IMR-90 (cell line): ENCODE results near the gene ZBTB22. TPM values are rescaled to one million over a fixed set of nuclear protein-coding genes. Genes with fewer than 3 reads are reported as not detected.

Source experiments
- ATAC-seq: fragments of 200-7000 bp; cut with Tn5 transposase; 2 replicates; pipeline ENCODE4 v1.9.1; 2020; ENCODE audit warnings: low read depth, mild to moderate bottlenecking, moderate library complexity
- BruUV-seq: library from RNA; stranded (reverse); fragments of 400-500 nt; replicated peaks from 2 replicates; lab custom pipeline; 2021; lab: Mats Ljungman, UMichigan
- CTCF ChIA-PET: fragments of 300-600 bp; formaldehyde crosslinking; extraction: SDS; loops from one replicate; lab custom pipeline; 2021; ENCODE audit warnings: antibody characterized with exemption; lab: Yijun Ruan, JAX
- POLR2A ChIA-PET: fragments of 300-600 bp; sonication (Branson Sonifier 250); formaldehyde crosslinking; loops from one replicate; lab custom pipeline; 2022; ENCODE audit warnings: antibody characterized with exemption; ENCODE audit not compliant: unreplicated experiment; lab: Charles Lee
- DNase-seq: peaks from one replicate; pipeline ENCODE4 v3.0.0; 2013
- H2AFZ ChIP-seq: replicated peaks from 2 replicates; pipeline ENCODE3; 2013; ENCODE audit warnings: low read length, mild to moderate bottlenecking; ENCODE audit not compliant: poor library complexity
- H2AK5ac ChIP-seq: 2 replicates; pipeline ENCODE4 v1.6.1; 2013; ENCODE audit warnings: low read depth, low read length, inconsistent platforms
- H2AK9ac ChIP-seq: replicated peaks from 2 replicates; pipeline ENCODE3; 2013; ENCODE audit warnings: mild to moderate bottlenecking, low read depth, low read length, moderate library complexity; ENCODE audit not compliant: poor library complexity
- H2BK120ac ChIP-seq: 2 replicates; pipeline ENCODE4 v1.6.1; 2013; ENCODE audit warnings: low read depth, low read length, inconsistent platforms
- H2BK15ac ChIP-seq: 3 replicates; pipeline ENCODE4 v1.6.1; 2013; ENCODE audit warnings: low read depth, low read length, inconsistent platforms
- H2BK20ac ChIP-seq: 2 replicates; pipeline ENCODE4 v1.6.1; 2013; ENCODE audit warnings: low read depth, mild to moderate bottlenecking, inconsistent platforms, low read length, moderate library complexity
- H2BK5ac ChIP-seq: 2 replicates; pipeline ENCODE4 v1.6.1; 2013; ENCODE audit warnings: mild to moderate bottlenecking, low read depth, low read length, inconsistent platforms; ENCODE audit not compliant: poor library complexity, severe bottlenecking
- H3K14ac ChIP-seq: replicated peaks from 2 replicates; pipeline ENCODE4 v1.6.1; 2013; ENCODE audit warnings: low read depth, low read length, inconsistent platforms
- H3K18ac ChIP-seq: 2 replicates; pipeline ENCODE4 v1.6.1; 2013; ENCODE audit warnings: low read depth, low read length, control low read depth
- H3K23ac ChIP-seq: 2 replicates; pipeline ENCODE4 v1.6.1; 2013; ENCODE audit warnings: low read depth, low read length, inconsistent platforms
- H3K27ac ChIP-seq: 2 replicates; pipeline ENCODE4 v1.5.1; 2013; ENCODE audit warnings: mild to moderate bottlenecking, control low read depth, low read length; ENCODE audit not compliant: insufficient read depth
- H3K27me3 ChIP-seq: 2 replicates; pipeline ENCODE4 v1.6.1; 2013; ENCODE audit warnings: low read length; ENCODE audit not compliant: control insufficient read depth, insufficient read depth
- H3K36me3 ChIP-seq: 2 replicates; pipeline ENCODE4 v1.6.1; 2013; ENCODE audit warnings: low read length, mixed read lengths; ENCODE audit not compliant: control insufficient read depth, insufficient read depth
- H3K4ac ChIP-seq: 2 replicates; pipeline ENCODE4 v1.6.1; 2013; ENCODE audit warnings: low read depth, low read length, inconsistent platforms
- H3K4me1 ChIP-seq: 2 replicates; pipeline ENCODE4 v1.6.1; 2013; ENCODE audit warnings: low read length, mixed read lengths; ENCODE audit not compliant: control insufficient read depth, insufficient read depth
- H3K4me2 ChIP-seq: 2 replicates; pipeline ENCODE4 v1.6.1; 2013; ENCODE audit warnings: low read depth, mild to moderate bottlenecking, control low read depth, low read length, moderate library complexity
- H3K4me3 ChIP-seq: 2 replicates; pipeline ENCODE4 v1.5.1; 2013; ENCODE audit warnings: low read depth, mild to moderate bottlenecking, control low read depth, low read length, moderate library complexity; ENCODE audit not compliant: insufficient read depth
- H3K56ac ChIP-seq: 2 replicates; pipeline ENCODE4 v1.6.1; 2013; ENCODE audit warnings: low read length, inconsistent platforms; ENCODE audit not compliant: insufficient read depth; ENCODE audit errors: extremely low read depth
- H3K79me1 ChIP-seq, 2 experiments: 2 replicates each; pipeline ENCODE4 v1.6.1; 2013; ENCODE audit warnings: low read length in 2 of 2, inconsistent platforms in 1 of 2, low read depth in 1 of 2
- H3K9ac ChIP-seq: 2 replicates; pipeline ENCODE4 v1.6.1; 2013; ENCODE audit warnings: low read depth, low read length, control low read depth
- H3K9me1 ChIP-seq: 2 replicates; pipeline ENCODE4 v1.6.1; 2013; ENCODE audit warnings: low read length, inconsistent platforms; ENCODE audit not compliant: insufficient read depth
- H3K9me3 ChIP-seq: 2 replicates; pipeline ENCODE4 v1.6.1; 2013; ENCODE audit warnings: low read length; ENCODE audit not compliant: control insufficient read depth, insufficient read depth
- H4K20me1 ChIP-seq: 2 replicates; pipeline ENCODE4 v1.6.1; 2013; ENCODE audit warnings: low read length, inconsistent platforms; ENCODE audit not compliant: insufficient read depth
- H4K5ac ChIP-seq: 2 replicates; pipeline ENCODE4 v1.6.1; 2013; ENCODE audit warnings: mild to moderate bottlenecking, low read depth, low read length, control low read depth
- H4K8ac ChIP-seq, 2 experiments: 2 replicates each; pipeline ENCODE4 v1.6.1; 2013; ENCODE audit warnings: low read depth in 2 of 2, low read length in 2 of 2, control low read depth in 1 of 2, inconsistent platforms in 1 of 2
- H4K91ac ChIP-seq: 2 replicates; pipeline ENCODE4 v1.6.1; 2013; ENCODE audit warnings: low read depth, low read length, inconsistent platforms; ENCODE audit not compliant: insufficient read depth
- BHLHE40 ChIP-seq: fragments of 150-350 bp; IDR thresholded peaks from 2 replicates; pipeline ENCODE4 v1.6.1; 2016; ENCODE audit warnings: mild to moderate bottlenecking, low read depth, low read length
- CEBPB ChIP-seq: IDR thresholded peaks from 2 replicates; pipeline ENCODE4 v1.6.1; 2012; ENCODE audit warnings: low read depth, low read length, improper control_type of control experiment
- CHD1 ChIP-seq: IDR thresholded peaks from 2 replicates; pipeline ENCODE4 v1.6.1; 2012; ENCODE audit warnings: low read depth, low read length, improper control_type of control experiment
- FOS ChIP-seq: fragments of 150-350 bp; IDR thresholded peaks from 2 replicates; pipeline ENCODE4 v1.6.1; 2016; ENCODE audit warnings: low read depth, low read length
- MXI1 ChIP-seq: IDR thresholded peaks from 2 replicates; pipeline ENCODE4 v1.6.1; 2012; ENCODE audit warnings: low read depth, mild to moderate bottlenecking, low read length, moderate library complexity, borderline replicate concordance
- RAD21 ChIP-seq: IDR thresholded peaks from 2 replicates; pipeline ENCODE4 v1.6.1; 2012; ENCODE audit warnings: low read length, improper control_type of control experiment
- RCOR1 ChIP-seq: IDR thresholded peaks from 2 replicates; pipeline ENCODE4 v1.6.1; 2012; ENCODE audit warnings: mild to moderate bottlenecking, low read length, improper control_type of control experiment; ENCODE audit not compliant: insufficient replicate concordance
- SMC3 ChIP-seq: fragments of 150-350 bp; IDR thresholded peaks from 2 replicates; pipeline ENCODE4 v1.6.1; 2016; ENCODE audit warnings: low read depth, mild to moderate bottlenecking, antibody characterized with exemption, low read length, moderate library complexity
- WGBS, 2 experiments: methylation state at CpG; one replicate each; pipeline versions ENCODE4 v1.1.5 to v1.1.7; 2013; ENCODE audit warnings: missing lambda C conversion rate in 2 of 2; ENCODE audit not compliant: insufficient read length in 1 of 2; ENCODE audit errors: extremely low coverage in 2 of 2; 5-methylcytosine and 5-hydroxymethylcytosine counted together
- dilution Hi-C: fragments of 300-500 bp; cut with HindIII; formaldehyde crosslinking; loops from one replicate; pipeline ENCODE4 v1.14.3; 2018; ENCODE audit warnings: low sequenced_read_pairs; ENCODE audit not compliant: unreplicated experiment
- in situ Hi-C: fragments of 300-500 bp; cut with MboI; formaldehyde crosslinking; loops from 3 replicates; pipeline ENCODE4 v1.14.3; 2019; ENCODE audit warnings: low sequenced_read_pairs, inconsistent platforms, mixed read lengths
- intact Hi-C: fragments of 100-400 bp; cut with micrococcal nuclease; formaldehyde crosslinking; loops from 2 replicates; pipeline ENCODE4 v1.10.0; 2022
- polyA plus RNA-seq, 3 experiments: library from polyadenylated mRNA; depleted of rRNA; stranded (reverse); fragments of >200 nt; gene quantifications; 2 replicates each; pipeline ENCODE4 v1.2.3, GENCODE V29; 2012; ENCODE audit warnings: low replicate concordance in 1 of 3
- total RNA-seq: library from RNA; depleted of rRNA; stranded (reverse); fragments of >200 nt; gene quantifications from 2 replicates; pipeline ENCODE4 v1.2.3, GENCODE V29; 2012
- TF ChIP-seq, protein P1 (sequence below): fragments of 150-350 bp; IDR thresholded peaks from 2 replicates; pipeline ENCODE4 v1.6.1; 2017; ENCODE audit warnings: mild to moderate bottlenecking, antibody characterized with exemption, low read length, low read depth
- TF ChIP-seq, protein P2 (sequence below): conservative IDR thresholded peaks from 2 replicates; pipeline ENCODE4 v1.5.1; 2012; ENCODE audit warnings: mild to moderate bottlenecking, low read depth, low read length, improper control_type of control experiment

The ZBTB22 gene
- total and polyA plus RNA-seq, 2 of the 4 experiments (the other 2 are of a cell fraction): 6.8 to 13.0 TPM

DNA sequence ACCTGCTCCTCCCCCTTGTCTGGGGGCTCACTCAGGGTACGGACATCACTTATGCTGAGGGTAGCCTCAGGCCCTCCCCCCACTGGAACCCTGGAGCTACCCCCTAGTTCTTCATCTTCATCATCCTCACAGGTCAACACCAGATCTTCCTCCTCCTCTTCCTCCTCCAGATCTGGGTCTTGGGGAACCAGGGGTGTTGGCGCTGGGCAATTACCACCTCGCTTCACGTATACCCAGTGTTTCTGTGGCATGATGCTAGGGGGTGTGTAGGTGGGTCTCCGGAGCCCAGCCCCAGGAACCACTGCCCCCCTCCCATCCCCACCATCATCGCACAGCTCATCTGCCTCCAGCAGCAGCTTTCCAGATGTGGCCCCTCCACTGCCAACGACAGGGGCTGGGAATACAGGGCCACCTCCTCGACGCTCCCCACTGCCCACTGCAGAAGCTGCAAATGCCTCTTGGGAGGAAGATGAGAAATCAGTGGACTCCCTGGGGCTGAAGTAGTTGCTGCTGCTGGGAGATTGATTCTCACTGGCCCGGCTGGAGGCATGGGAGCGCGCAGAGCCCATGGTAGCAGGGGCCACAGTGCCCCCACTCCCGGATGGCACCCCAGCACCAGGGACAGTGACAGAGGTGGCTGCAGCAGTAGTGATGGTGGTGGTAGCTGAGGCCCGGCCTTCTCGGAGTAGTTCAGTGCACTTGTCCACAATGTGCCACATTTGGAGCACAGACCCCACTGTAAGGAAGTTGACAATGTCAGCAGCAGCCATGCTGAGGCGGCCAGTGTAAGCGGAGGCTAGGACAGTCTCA, 1.5 kb downstream of the ZBTB22 start (continued):
- TF ChIP-seq RAD21: no peak

DNA sequence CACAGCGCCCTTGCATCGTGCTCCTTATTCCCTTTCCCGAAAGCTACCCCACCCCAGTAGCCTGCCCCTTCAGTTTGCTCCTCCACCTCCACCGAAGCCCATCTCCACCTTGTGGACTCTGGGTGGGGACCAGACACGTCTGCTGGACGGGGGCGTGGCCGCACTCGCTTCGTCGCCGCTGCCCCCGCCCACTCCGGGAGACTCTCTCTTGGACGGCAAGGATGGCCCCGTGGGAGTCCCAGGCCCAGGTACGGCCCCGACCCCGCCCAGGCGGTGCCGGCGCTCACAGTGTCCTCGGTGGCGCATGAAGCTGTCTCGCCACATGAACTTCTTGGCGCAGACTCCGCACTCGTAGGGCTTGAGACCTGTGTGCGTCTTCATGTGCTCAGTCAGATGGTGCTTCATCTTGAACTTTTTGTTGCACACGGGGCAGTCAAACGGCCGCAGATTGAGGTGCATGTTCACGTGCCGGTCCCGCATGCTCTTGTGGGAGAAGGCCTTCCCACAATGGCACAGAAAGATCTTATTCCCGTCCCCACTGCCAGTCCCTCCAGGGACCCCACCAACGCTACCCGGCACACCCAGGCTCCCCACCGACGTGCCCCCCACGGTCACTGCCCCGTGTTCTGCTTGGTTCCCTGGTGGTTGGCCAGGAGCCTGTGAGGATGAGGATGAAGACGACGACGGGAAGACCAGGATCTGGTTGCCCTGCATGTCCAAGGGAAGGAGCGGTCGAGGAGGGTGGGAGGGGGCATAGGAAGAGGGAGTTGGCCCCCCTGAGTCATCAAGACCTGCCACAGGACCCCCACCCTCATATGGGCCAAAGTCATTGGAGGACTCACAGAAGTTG, 2.4 kb downstream of the ZBTB22 start:
- BruUV-seq: no TSS peak
- intact Hi-C loops: loop anchor here (5.0 kb wide), 1 partner anchor 102 kb away; the partner anchor contains the start of gene CUTA
- peaks cover 27% of the 10 kb centered on the region for H3K4me1 ChIP-seq
- peaks cover 19% of the 10 kb centered on the region for H3K36me3 ChIP-seq
- no peak for TF ChIP-seq BHLHE40
- TF ChIP-seq FOS: no peak
- no peak for TF ChIP-seq CEBPB
- TF ChIP-seq RCOR1: no peak
- no peak for TF ChIP-seq SMC3
- TF ChIP-seq MXI1: no peak
- TF ChIP-seq CHD1: no peak
- TF ChIP-seq, protein P1, sequence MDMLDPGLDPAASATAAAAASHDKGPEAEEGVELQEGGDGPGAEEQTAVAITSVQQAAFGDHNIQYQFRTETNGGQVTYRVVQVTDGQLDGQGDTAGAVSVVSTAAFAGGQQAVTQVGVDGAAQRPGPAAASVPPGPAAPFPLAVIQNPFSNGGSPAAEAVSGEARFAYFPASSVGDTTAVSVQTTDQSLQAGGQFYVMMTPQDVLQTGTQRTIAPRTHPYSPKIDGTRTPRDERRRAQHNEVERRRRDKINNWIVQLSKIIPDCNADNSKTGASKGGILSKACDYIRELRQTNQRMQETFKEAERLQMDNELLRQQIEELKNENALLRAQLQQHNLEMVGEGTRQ: no peak
- no peak for TF ChIP-seq RAD21
- TF ChIP-seq, protein P2, sequence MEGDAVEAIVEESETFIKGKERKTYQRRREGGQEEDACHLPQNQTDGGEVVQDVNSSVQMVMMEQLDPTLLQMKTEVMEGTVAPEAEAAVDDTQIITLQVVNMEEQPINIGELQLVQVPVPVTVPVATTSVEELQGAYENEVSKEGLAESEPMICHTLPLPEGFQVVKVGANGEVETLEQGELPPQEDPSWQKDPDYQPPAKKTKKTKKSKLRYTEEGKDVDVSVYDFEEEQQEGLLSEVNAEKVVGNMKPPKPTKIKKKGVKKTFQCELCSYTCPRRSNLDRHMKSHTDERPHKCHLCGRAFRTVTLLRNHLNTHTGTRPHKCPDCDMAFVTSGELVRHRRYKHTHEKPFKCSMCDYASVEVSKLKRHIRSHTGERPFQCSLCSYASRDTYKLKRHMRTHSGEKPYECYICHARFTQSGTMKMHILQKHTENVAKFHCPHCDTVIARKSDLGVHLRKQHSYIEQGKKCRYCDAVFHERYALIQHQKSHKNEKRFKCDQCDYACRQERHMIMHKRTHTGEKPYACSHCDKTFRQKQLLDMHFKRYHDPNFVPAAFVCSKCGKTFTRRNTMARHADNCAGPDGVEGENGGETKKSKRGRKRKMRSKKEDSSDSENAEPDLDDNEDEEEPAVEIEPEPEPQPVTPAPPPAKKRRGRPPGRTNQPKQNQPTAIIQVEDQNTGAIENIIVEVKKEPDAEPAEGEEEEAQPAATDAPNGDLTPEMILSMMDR: no peak
- in situ Hi-C loops: no loop called here
- H3K9me3 ChIP-seq: no peaks in the 10 kb centered on the region
- H2BK120ac ChIP-seq: peak overlapping the region; percentile 86
- peak overlapping the region; percentile 96 for H2AFZ ChIP-seq
- peak overlapping the region; percentile 98 for H3K4ac ChIP-seq
- H2BK15ac ChIP-seq: peak overlapping the region; percentile 43; the same call in 1 of the 3 replicates
- H3K79me1 ChIP-seq: peaks cover 35 to 82% of the 10 kb centered on the region in 2 experiments
- H2AK9ac ChIP-seq: peak overlapping the region; percentile 99
- H3K27ac ChIP-seq: peak overlapping the region; percentile 97; the same call in 1 of the 2 replicates
- H4K8ac ChIP-seq: peak overlapping the region; percentile 79 to 96; a peak in 3 of 4 replicates
- peak overlapping the region; percentile 78 for H3K4me2 ChIP-seq
- peak overlapping the region; percentile 98 for H2AK5ac ChIP-seq
- peak overlapping the region; percentile 93 for H3K14ac ChIP-seq
- H4K5ac ChIP-seq: peak overlapping the region; percentile 36
- peak overlapping the region; percentile 95 for H2BK5ac ChIP-seq
- H4K91ac ChIP-seq: peak overlapping the region; percentile 92
- peak overlapping the region; percentile 94 for H3K23ac ChIP-seq
- peak overlapping the region; percentile 15; the same call in 1 of the 2 replicates for H3K18ac ChIP-seq
- H3K9ac ChIP-seq: no peak overlapping the region
- ChIA-PET POLR2A (no interaction called here), CTCF (no interaction called here)
- H3K9me1 ChIP-seq: peaks cover 17% of the 10 kb centered on the region
- dilution Hi-C loops: no loop called here
- peaks cover 17% of the 10 kb centered on the region for H4K20me1 ChIP-seq
- ATAC-seq (no peak), DNase-seq (no peak)
- H3K27me3 ChIP-seq: no peaks in the 10 kb centered on the region
- no peak overlapping the region for H3K4me3 ChIP-seq
- H3K56ac ChIP-seq: peak overlapping the region; percentile 94
- 56% methylated on average over 31 of the region's 47 CpGs; no CpG with 5 or more reads in 1 of the 2 experiments for WGBS, 2 experiments
- H2BK20ac ChIP-seq: peak overlapping the region; percentile 68; the same call in 1 of the 2 replicates
